SK-N-MC (cell line): ENCODE measurements around the gene NPS.

Experiments
- DNase-seq: peaks from one replicate; pipeline ENCODE4 v3.0.0-alpha.2; 2011; ENCODE audit warnings: low read depth, low spot score
- H3K27ac ChIP-seq: fragments of 200-600 bp; sonication (generic); 2 replicates; pipeline ENCODE4 v1.5.1; 2016; ENCODE audit warnings: mixed run types
- H3K36me3 ChIP-seq: fragments of 200-600 bp; sonication (generic); 2 replicates; pipeline ENCODE4 v1.6.1; 2017; ENCODE audit warnings: antibody characterized with exemption, low read length, mixed read lengths; ENCODE audit not compliant: insufficient read depth
- H3K4me3 ChIP-seq: fragments of 200-600 bp; sonication (generic); 2 replicates; pipeline ENCODE4 v1.5.1; 2016
- H3K9ac ChIP-seq: fragments of 200-600 bp; sonication (generic); 2 replicates; pipeline ENCODE4 v1.8.0; 2017; ENCODE audit warnings: mixed run types, mixed read lengths; ENCODE audit not compliant: insufficient read length
- H3K9me3 ChIP-seq: fragments of 200-600 bp; sonication (generic); 2 replicates; pipeline ENCODE4 v1.6.1; 2017; ENCODE audit warnings: low read depth, mild to moderate bottlenecking, antibody characterized with exemption, low read length, moderate library complexity, mixed read lengths
- EZH2 ChIP-seq: fragments of 200-600 bp; sonication (generic); IDR thresholded peaks from one replicate; pipeline ENCODE4 v1.6.1; 2017; ENCODE audit warnings: antibody characterized with exemption
- FOXP2 ChIP-seq: optimal IDR thresholded peaks from 2 replicates; pipeline ENCODE3; 2011; ENCODE audit warnings: mild to moderate bottlenecking, moderate library complexity; ENCODE audit not compliant: insufficient read depth; ENCODE audit errors: extremely low read length, control extremely low read depth
- POLR2AphosphoS5 ChIP-seq: IDR thresholded peaks from 2 replicates; pipeline ENCODE4 v1.6.1; 2012; ENCODE audit warnings: mild to moderate bottlenecking, low read depth, low read length, borderline replicate concordance

Gene NPS

GRCh38 chr10:127578961-127579305 lies 29.8 kb downstream of the NPS start:
- no peaks in the 10 kb centered on the region for H3K36me3 ChIP-seq
- H3K4me3 ChIP-seq: no peak overlapping the region
- no peak overlapping the region for H3K9ac ChIP-seq
- no peaks in the 10 kb centered on the region for H3K9me3 ChIP-seq
- DNase-seq: no peak
- no peak for TF ChIP-seq POLR2AphosphoS5
- no peak for TF ChIP-seq EZH2
- no peak for TF ChIP-seq FOXP2
- no peak overlapping the region for H3K27ac ChIP-seq

DNA sequence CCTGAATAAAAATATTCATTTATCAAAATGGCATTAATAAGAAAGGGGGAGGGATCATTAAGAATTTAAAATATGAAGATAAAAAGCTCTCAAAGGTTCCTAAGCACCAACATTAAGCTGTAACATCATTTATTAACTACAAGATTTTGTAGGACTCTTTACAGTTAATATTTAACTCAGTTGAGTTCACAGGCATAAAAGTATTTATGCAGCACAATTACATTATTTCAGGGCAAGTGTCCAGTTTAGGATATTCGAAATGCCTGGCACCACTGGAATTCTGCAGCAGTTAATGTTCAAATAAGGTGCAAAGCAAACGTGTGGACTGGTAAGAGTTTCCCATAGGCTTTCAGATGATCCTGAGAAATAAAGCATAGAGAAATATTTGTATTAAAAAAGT lies 30.5 kb downstream of the NPS start:
- H3K9ac ChIP-seq: no peak overlapping the region
- no peak for DNase-seq
- H3K36me3 ChIP-seq: no peaks in the 10 kb centered on the region
- no peak overlapping the region for H3K27ac ChIP-seq
- H3K4me3 ChIP-seq: no peak overlapping the region
- no peaks in the 10 kb centered on the region for H3K9me3 ChIP-seq
- TF ChIP-seq POLR2AphosphoS5 (no peak), FOXP2 (no peak), EZH2 (no peak)

- no peaks in the 10 kb centered on the region for H3K9me3 ChIP-seq
- no peak for DNase-seq
- H3K27ac ChIP-seq: no peak overlapping the region
- no peak overlapping the region for H3K9ac ChIP-seq
- no peak overlapping the region for H3K4me3 ChIP-seq
- H3K36me3 ChIP-seq: no peaks in the 10 kb centered on the region
- TF ChIP-seq FOXP2 (no peak), POLR2AphosphoS5 (no peak), EZH2 (no peak)
Observed at GRCh38 chr10:127580822-127581221, 31.7 kb downstream of the NPS start.

DNA sequence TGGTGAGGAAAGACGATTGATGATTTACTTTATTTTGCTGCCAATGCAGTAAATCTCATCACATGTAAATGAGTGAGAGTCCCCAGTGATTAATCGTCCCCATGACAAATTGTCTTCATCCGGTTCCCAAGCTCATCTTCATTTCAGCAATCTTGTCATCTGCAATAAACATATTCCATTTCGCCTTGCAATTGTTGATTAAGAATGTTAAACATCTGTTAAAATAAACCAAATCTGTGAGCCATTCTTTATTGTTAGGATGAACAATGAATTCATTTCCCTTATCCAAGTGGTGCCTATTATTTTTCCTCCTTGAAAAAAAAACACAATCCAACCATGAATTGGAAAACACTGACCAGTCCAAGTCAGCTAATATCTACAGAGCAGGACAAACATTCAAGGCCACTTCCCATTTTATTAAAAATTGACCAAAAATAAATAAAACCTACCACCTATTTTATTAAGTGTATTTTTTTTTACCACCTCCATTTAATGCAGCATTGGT lies 36.5 kb downstream of the NPS start:
- Histone ChIP-seq H3K27ac (no peak overlapping the region), H3K9ac (no peak overlapping the region), H3K9me3 (no peaks in the 10 kb centered on the region), H3K4me3 (no peak overlapping the region), H3K36me3 (no peaks in the 10 kb centered on the region)
- TF ChIP-seq FOXP2: no peak
- no peak for TF ChIP-seq EZH2
- no peak for TF ChIP-seq POLR2AphosphoS5
- DNase-seq: no peak

GRCh38 chr10:127587668-127588365 lies 38.7 kb downstream of the NPS start:
- TF ChIP-seq POLR2AphosphoS5 (no peak), EZH2 (no peak), FOXP2 (no peak)
- Histone ChIP-seq H3K9ac (no peak overlapping the region), H3K4me3 (no peak overlapping the region), H3K36me3 (no peaks in the 10 kb centered on the region), H3K9me3 (no peaks in the 10 kb centered on the region), H3K27ac (no peak overlapping the region)
- no peak for DNase-seq

DNA sequence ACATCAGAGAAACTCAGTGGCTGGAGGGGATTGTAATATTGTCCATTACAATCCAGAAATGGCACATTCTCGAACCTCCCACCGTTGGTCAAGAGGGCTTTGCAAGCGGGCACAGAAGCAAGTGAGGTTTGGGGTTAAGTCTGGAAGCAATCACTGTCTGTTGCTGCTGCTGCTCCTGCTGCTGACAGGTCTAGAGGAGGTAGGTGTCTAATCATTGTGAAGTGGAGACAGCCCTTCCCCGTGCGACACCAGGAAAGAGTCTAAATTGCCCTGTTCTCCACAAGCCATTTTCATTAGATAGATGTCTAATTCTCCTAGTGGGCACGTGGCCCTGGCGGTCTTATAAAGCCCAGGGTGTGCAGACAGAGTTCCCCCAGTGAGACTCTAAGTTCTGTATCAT lies 43.5 kb downstream of the NPS start:
- no peak for DNase-seq
- no peak overlapping the region for H3K9ac ChIP-seq
- H3K9me3 ChIP-seq: no peaks in the 10 kb centered on the region
- no peaks in the 10 kb centered on the region for H3K36me3 ChIP-seq
- no peak overlapping the region for H3K4me3 ChIP-seq
- TF ChIP-seq POLR2AphosphoS5: no peak
- no peak for TF ChIP-seq EZH2
- TF ChIP-seq FOXP2: no peak
- H3K27ac ChIP-seq: no peak overlapping the region

GRCh38 chr10:127600479-127600878 lies 51.4 kb downstream of the NPS start:
- DNase-seq: no peak
- Histone ChIP-seq H3K4me3 (no peak overlapping the region), H3K9ac (no peak overlapping the region), H3K36me3 (no peaks in the 10 kb centered on the region), H3K27ac (no peak overlapping the region), H3K9me3 (no peaks in the 10 kb centered on the region)
- TF ChIP-seq EZH2 (no peak), POLR2AphosphoS5 (no peak), FOXP2 (no peak)
